Central memory CD4-positive, alpha-beta T cell (primary cell): ENCODE measurements around the gene LYRM4.
A peak's percentile ranks its signal among the peaks of the same experiment; 100 is the strongest.

ENCODE experiments used
- DNase-seq: peaks from one replicate; pipeline ENCODE4 v3.0.0; 2022

The LYRM4 gene

GRCh38 chr6:5172041-5172653 lies 88.6 kb downstream of the LYRM4 start:
- no peak for DNase-seq

DNA sequence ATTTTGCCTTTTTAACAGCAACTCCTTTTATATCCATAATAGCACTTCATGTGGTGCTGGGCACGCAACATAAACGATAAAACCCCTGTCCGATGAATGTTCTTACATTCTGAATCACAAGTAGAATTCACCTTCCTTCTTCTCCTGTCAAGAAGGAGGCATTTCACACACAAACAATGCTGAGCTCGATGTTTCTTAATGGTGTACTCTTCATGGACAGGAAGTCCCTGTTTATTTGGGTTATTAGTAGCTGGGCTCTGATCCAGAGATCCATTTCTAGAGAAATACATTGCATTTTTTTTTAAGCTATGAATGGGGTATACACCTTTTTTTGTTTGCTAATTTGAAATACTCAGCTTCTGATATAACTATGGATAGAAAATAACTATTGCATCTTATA lies 93.2 kb downstream of the LYRM4 start:
- no peak for DNase-seq

DNA sequence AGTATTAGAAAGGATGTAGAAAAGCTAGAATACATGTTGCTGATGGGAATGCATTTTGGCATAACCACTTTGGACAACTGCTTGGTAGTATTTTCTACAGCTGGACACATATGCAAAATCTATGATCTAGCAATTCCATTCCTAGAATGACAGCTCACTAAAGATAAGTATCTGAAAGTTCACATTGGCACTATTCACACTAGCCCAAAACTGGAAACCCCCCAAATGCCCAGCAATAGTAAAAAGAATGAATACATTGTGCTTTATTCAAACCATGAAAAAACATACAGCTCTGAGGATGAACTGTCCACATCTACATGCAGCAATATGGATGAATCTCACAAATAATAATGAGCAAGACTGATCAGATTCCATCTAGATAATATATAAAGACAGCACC lies 96.7 kb downstream of the LYRM4 start:
- DNase-seq: no peak

DNA sequence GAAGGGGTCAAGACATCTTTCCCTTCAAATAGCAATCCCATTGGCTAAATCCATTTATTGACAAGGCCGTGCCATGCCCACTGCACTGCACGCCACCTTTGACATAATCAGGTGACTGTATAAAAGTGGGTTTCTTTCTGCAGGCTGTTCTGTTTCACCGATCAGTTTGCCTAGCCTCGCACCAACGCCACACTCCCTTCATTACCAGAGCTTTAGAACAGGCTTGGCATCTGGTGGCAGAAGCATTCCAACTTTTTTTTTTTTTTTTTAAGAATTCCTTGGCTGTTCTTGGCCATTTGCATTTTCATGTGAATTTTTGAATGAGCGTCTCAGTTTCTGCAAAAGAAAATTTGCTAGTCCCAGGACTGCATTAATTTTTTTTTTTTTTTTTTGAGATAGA lies 97.5 kb downstream of the LYRM4 start:
- DNase-seq: no peak

DNA sequence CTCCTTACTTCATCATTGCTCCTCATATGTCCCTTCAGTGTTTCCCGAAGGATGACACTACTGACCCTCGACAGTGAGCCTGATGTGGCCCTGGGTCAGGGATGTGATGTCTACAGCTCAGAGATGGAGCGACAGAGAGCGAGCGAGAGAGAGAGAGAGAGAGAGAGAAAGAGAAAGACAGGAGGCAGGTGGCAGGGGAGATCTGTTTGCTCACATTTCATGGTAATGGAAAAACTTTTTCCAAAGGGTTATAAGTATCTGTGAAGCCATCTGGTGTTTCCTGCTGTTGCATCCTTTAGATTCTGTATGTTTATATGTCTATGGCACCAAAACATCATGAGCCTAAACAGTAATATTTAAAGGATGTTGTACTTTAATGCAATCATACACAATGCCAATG lies 98.4 kb downstream of the LYRM4 start:
- DNase-seq: no peak

DNA sequence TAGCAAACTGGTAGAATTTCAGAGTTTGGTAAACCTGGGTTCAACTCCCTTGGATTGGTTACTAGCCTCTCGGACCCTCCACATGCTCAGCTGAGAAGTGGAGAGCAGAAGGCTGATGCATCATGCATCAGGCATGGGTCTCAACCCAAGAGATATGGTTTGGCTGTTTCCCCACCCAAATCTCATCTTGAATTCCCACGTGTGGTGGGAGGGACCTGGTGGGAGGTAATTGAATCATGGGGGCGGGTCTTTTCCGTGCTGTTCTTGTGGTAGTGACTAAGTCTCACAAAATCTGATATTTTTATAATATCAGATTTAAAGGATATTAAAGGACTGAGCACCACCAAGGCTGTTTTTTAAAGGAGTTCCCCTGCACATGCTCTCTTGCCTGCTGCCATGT lies 100.5 kb downstream of the LYRM4 start:
- DNase-seq: no peak

GRCh38 chr6:5159162-5159561 lies 101.6 kb downstream of the LYRM4 start:
- no peak for DNase-seq

DNA sequence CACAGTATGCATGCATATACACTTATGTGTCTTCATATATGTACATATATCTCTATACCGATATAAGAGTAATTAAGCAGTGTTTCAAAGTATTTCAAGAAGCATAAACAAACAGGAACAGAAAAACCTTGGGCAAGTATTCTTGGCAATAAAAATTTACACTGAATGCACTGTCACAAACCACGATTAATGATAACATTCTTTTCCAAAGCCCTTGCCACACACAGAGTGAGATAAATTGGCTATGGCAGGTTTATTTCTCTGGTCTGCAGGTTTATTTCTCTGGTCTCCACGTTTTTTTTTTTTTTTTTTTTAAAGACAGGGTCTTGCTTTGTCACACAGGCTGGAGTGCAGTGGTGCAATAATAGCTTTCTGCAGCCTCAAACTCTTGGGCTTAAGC lies 102.6 kb downstream of the LYRM4 start:
- DNase-seq: no peak

DNA sequence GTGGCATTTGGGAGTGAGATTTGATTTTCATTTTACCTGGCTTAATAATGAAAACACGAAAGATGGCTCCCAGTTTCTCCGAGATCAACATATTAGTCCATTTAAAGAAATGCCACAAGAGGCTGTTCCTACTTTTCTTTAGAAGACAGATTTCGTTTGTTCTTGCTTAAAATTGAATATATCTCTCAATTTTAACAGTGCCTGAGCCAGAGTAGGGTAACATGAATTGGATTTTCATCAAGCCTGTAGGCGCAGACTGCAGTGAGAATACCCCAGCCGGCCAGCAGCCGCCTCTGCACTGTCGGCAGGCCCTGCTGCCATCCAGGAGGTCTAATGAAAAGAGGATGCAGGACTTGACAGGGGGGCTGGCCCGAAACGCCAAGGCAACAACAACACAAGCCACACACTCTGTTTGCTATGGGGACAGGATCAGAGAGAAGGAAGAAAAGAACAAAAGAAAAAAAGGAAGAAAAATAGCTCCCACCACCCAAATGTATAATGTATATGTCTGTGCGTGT lies 103.1 kb downstream of the LYRM4 start:
- DNase-seq: no peak

DNA sequence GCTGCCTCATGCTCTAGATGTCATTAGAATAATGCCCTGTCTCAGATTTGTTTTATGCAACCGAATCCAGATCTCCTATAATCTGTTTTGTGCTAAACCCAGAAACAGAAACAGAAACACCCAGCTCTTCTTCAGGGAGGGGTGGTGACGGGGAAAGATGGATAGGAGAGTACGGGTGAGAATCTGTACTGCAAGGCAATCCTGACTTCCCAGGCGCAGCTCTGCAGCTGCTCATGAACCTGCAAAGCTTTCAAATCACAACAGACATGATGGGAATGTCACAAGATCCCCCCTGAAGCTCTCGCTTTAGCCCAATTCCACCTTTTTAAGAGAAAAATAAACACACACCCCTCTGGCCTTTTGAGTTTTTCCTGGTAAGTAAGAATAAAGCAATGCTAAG lies 104.1 kb downstream of the LYRM4 start:
- DNase-seq: no peak

GRCh38 chr6:5155906-5156305 lies 104.8 kb downstream of the LYRM4 start:
- DNase-seq: no peak

- DNase-seq: no peak
These were observed 107.6 kb downstream of the LYRM4 start for GRCh38 chr6:5153186-5153585.

GRCh38 chr6:5152460-5152859 lies 108.3 kb downstream of the LYRM4 start:
- DNase-seq: no peak

DNA sequence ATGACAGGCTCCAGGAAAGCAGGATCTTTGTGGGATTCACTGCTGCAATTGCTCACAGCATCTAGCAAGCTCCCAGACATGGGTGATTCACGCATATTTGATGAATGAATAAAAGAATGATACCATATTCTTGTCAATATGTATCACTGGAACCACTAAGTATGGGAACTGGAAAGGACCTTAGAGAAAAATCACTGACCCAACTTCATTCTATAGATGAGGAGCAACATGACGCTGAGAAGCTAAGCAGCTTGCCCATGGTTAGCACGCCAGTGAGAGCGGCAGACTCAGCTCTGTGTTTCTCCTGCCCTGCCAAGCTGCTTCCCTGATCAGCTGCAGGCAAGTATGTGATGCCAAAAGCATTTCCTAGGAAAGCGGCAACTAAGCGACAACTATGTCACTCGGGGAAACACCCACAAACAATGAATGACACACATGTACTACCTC lies 108.8 kb downstream of the LYRM4 start:
- DNase-seq: no peak

- no peak for DNase-seq
These were observed 109.3 kb downstream of the LYRM4 start for GRCh38 chr6:5151360-5151954.

DNA sequence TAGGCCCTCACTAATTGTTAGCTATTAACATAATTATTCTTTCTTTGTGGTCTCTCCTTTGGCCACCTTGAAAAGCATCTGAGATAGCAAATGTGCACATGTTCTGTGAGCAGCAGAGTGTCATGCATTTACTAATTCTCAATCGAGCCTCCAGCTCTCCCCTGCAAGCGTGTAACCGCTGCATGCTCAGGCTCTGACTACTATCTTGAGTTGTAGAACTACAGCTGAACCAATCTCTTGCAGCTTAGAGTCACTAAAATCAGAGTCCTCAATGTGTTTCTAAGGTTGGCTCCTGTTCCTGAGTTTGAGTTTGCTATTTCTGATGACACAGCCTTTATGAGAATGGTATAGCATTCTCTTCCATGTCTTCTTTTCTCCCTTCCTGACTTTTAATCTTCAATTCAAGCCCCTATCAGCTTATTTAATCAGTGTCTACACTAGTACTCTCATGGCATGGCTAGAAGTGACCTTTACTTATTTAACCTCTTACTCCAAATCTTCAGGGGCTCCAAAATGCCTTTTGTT lies 110.1 kb downstream of the LYRM4 start:
- no peak for DNase-seq

DNA sequence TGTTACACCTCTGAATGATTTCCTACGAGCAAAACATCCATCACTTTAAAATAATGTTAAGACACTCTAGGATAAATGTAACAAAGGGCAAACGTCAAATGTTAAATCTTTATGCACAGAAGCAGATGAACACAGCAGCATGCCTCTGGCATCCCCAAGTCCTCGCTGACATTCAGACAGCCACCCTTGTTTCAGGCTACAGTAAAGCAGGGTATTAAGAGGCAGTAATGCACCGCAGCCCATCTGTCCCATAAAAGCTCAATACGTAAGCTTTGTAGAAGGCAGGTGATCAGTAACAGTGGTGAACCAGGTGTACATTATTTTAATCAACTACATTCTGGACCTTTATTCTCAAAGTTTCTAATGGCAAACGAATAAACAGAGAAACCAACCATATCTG lies 110.9 kb downstream of the LYRM4 start:
- no peak for DNase-seq

DNA sequence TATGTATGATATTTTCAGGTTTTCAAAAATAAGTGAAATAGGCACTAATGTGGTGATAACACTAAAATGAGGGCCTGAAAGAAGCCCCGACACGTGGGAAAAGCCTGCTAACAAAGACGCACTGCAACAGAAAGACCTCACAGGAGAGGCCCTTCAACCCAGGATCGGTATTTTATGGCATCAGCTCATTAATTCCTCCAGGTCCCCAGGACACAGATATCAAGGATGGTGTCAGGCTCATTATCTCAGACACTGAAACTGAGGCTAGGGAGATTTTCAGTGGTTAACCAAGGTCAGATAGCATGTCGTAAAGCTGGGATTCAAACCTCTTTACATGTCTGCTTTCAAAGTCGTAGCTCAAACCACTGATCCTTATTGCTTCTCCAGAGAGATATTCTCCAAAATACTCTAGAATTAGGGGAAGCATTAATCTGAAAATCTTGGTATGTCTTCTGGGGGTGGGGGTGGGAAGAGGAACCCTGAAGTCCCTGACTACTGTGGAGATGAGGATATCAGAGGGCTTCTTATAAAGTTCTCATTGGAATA lies 111.5 kb downstream of the LYRM4 start:
- no peak for DNase-seq

DNA sequence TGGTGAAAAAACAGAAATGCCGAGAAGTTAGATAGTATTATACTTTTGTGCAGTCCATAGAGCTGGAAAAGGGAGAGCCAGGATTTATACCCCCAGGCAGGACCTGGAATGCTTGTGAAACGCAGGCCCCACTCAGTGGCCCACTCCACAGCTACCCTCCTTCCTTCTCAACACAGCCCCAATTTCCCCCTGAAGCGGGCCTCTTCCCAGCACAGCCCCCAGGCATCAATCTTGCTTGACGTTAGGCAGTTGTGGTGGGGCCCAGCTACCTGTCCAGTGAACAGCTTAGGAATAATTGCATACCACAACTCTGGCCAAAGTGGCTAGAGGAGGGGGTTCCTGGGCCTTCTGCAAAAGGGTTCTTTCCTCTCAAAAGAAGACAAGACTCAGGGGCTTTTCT lies 114.4 kb downstream of the LYRM4 start:
- DNase-seq: no peak

DNA sequence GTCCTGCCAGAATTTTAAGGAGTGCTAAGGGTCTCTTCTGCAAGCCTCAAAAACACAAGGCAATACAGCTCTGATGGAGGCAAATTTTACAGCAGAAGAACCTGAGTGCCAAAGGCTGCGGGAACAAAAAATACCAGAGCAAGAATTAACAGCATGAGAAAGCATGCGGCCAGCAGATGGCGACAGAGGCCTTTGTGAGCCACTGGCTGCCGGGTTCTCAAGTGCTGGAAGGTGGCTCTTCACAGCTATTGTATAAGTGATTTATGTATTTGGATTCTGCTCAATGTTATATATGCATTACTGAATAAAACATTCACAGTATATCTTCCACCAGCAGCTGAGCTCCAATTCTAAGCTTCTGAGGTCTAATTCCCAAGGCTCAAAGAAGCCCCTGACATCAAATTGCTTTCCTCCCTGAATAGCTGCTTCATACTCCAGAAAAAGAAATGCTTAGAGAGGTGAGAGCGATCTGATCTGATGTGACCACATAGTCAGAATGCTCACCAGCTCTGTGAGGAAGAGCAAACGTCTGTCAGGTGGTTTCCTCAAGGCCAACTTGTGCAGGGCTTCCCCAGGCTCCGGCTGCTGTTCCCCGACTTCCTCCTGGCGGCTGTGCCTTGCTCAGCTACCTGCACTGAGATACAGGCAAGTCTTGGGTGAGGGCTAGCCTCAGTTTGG lies 117.0 kb downstream of the LYRM4 start:
- peak; percentile 67 for DNase-seq

- no peak for DNase-seq
These were observed 117.8 kb downstream of the LYRM4 start for GRCh38 chr6:5142915-5143314.

GRCh38 chr6:5142131-5142530 lies 118.6 kb downstream of the LYRM4 start:
- no peak for DNase-seq

DNA sequence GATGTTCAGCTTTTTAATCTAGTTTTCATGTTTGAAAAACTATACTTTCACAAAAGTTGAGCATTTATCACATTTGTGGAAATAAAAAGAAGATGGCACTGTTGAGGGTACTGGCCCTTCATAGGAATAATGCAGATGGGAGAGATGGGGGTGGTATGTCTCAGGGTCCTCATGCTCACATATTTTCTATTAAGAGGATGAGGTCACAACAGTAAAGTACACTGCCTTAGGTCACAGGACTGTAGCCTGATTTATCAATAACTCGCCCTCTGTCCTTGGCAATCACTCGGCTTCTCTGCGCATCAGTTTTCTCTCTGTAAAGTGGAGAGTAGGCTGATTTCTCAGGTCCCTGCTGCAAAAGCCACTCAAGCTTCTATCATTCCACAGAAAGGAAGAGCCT lies 119.7 kb downstream of the LYRM4 start:
- DNase-seq: no peak
